GM19099 (cell line): ENCODE measurements around the gene MLC1.

ENCODE experiments used
- POLR2A ChIP-seq: IDR thresholded peaks from 3 replicates; pipeline ENCODE4 v1.6.1; 2011; ENCODE audit warnings: low read depth; ENCODE audit not compliant: insufficient read length; ENCODE audit errors: extremely low read depth

Gene MLC1

DNA sequence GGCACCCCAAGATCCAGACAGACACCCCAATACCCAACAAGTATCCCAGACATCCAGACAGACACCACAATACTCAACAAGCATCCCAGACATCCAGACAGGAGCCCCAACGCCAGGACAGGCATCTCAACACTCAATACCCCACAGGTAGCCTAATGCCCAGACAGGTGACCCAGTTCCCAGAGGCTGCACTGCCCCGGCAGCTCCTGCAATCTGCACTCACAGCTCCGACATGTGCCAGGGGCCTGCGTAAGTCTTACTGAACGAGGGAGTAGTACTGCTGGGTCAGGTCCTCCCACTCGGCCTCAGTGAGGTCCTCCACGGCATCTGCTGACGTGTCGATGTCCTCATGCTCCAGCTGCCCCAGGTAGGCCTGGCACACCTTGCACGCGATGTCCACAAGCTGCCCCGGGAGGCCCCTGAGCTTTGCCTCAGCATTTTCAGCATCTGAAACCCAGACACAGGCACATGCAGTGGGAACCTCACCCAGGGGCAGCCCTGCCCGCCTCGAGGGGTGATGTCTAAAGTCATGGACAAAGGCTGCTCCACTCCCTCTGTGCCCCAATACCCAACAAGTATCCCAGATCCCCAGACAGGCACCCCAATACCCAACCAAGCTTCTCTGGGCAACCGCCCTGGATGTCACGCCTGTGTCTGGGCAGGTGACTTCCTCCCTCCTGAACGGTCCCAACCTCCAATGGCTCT lies 43.7 kb downstream of the MLC1 start:
- TF ChIP-seq POLR2A: no peak

DNA sequence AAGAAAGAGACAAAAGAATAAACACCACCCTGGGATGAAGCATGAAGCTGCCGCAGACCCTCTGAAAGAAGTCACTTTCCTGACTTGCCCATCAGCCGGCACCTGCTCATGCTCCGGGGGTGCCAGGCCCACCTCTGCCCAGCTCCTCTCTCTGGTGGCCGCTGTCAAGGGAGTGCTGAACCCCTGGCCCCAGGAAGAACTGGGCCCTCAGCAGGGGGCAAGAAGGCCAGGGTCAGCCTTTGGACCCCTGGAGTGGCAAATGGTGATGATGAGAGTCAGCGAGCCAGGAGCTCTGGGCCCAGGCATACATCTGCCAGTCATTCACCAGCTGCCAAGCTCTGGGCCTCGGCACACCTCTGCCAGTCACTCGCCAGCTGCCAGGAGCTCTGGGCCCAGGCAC lies 44.5 kb downstream of the MLC1 start:
- no peak for TF ChIP-seq POLR2A

DNA sequence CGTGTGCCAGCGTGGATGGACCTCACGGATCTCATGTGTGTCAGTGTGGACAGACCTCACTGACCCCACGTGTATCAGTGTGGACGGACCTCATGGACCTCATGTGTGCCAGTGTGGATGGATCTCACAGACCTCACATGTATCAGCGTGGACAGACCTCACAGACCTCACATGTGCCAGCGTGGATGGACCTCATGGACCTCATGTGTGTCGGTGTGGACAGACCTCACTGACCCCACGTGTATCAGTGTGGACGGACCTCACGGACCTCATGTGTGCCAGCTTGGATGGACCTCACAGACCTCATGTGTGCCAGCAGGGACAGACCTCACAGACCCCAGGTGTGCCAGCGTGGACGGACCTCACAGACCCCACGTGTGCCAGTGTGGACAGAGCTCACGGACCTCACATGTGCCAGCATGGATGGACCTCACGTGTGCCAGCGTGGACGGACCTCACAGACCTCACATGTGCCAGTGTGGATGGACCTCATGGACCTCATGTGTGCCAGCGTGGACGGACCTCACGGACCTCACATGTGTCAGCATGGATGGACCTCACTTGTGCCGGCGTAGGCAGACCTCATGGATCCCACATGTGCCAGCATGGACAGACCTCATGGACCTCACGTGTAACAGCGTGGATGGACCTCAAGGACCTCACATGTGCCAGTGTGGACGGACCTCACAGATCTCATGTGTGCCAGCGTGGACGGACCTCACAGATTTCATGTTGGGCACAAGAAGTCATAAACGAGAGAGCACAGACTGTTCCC lies 45.4 kb downstream of the MLC1 start:
- TF ChIP-seq POLR2A: no peak

DNA sequence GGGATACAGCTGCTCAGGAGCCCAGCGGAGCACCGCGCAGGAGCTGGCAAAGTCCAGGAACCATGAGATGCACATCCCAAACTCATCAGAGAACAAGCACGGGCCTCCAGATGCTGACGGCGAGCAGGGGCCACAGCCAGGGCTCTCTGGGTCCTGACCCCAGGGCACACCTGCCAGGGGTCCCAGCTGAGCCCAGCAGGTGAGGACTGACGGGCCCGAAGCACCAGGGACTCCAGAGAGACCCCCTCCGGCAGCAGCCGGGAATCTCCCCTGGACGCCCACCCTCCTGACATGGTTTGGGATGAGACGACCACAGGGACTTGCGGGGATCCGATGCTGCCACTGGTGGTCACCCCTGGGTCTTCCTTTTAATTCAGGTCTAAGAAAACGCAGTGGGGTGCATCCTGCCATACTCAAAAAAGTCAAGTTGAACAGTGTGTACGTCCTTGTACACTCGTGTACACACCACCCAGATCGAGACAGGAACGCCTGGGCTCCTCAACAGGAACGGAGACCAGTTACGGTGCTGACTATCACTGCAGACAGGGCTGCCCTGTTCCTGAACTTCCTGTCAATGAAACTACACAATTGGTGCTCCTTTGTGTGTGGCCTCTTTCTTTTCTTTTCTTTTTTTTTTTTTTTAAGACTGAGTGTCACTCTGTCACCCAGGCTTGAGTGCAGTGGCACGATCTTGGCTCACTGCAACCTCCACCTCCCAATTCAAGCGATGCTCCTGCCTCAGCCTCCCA lies 49.1 kb downstream of the MLC1 start:
- TF ChIP-seq POLR2A: no peak

DNA sequence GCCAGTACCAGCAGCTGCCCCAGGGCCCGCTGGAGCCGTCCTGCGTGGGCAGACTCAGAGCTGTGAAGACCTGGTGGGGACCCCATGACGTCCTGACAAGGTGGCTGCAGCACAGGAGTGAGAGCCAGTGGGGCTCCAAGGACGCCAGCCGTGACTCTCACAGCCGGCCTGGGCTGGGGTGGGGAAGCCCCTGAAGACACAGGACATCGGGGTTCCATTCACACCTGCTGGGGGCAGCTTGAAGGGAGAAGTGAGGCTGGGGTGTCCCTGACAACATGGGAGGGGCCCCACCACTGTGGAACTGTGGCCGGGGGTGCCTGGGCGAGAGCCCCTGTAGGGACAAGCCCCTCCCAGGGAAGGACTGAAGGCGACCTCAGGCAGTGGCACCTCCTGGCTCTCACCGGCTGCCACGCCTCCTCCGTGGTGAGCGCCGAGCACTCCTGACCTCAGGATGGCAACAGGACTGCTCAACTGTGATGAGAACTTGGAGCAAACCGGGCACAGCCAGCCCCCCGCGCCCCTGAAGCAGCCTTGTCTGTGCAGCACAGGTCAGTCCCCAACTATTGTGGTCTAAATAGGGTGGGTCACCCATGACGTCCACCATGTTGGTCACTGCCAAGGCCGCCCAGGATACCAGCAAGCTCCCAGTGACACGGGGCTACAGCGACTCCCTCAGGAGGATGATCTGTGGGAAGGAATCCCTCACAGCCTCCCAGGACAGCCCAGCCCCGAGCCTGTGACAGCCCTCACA lies 49.9 kb downstream of the MLC1 start:
- no peak for TF ChIP-seq POLR2A

DNA sequence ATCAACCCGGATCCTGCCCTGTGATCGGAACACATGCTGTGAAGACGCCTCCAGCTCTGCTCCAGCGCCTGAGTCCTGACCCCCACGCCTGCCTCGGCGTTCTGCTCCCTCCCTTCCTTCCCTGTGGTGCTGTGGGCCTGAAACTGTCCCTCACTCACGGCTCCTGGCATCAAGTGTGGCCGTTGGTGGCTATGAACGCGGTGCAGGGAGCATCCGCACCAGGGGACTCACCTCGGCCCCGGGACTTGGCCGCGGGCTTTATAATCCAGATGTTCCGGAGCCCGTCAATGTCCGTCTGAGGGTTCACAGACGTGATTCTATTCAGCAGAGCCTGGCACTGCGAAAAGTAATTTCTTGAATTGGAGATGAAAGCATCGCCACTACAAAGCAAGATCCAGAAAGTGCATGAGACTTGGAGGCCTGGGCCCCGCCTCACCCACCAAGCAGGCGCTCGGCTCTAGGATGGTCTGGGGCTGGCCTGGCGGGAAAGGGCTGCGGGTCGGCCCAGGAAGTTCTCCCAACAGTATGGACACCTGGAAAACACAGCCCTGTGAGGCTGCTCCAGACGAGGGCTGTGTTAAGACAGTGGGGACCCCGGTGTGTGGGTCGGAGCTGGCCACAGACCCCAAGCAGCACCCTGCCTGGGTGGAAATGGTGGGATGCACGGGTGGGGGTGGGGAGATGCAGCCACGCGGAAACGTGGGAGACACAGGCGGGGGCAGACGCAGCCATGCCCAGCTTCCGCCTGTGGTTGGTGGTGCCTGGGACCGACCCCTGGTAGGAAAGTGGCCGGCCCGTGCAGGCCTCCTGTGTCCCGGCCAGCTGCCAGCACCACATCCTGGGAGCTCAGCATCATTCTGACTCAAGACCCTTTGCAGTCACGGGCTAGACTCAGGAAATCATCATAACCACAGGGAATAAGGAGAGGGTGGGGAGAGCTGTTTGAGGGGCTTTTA lies 50.8 kb downstream of the MLC1 start:
- no peak for TF ChIP-seq POLR2A

DNA sequence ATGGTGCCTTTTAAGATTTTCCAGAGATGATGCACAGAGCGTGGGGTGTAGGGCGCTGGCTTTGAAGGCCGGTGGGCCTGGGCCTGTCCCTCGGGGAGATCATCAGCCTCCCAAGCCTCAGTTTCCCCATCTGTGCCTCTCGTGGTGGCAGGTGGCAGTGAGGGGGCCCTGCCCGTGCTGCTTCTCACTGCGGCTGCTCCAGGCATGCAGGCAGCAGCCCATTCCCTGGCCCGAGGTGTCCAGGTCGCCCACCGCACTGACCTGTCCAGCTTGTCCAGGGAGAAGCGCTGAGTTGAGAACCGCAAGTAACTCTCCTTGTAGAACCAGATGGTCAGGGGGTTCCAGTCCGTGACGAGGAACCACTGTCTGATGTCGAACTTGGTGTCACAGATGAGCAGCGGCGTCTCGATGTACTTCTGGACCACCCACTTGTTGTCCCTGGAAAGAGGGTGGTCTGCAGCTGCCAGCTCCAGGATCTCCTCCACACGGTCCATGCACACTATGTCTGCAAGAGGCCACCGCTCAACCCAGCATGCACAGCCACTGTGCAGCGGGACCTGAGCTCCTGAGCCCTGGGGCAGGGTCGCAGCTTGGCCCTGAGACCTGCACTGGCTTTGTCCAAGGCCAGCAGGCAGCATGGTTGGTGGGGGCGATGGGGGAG lies 52.2 kb downstream of the MLC1 start:
- TF ChIP-seq POLR2A: no peak

DNA sequence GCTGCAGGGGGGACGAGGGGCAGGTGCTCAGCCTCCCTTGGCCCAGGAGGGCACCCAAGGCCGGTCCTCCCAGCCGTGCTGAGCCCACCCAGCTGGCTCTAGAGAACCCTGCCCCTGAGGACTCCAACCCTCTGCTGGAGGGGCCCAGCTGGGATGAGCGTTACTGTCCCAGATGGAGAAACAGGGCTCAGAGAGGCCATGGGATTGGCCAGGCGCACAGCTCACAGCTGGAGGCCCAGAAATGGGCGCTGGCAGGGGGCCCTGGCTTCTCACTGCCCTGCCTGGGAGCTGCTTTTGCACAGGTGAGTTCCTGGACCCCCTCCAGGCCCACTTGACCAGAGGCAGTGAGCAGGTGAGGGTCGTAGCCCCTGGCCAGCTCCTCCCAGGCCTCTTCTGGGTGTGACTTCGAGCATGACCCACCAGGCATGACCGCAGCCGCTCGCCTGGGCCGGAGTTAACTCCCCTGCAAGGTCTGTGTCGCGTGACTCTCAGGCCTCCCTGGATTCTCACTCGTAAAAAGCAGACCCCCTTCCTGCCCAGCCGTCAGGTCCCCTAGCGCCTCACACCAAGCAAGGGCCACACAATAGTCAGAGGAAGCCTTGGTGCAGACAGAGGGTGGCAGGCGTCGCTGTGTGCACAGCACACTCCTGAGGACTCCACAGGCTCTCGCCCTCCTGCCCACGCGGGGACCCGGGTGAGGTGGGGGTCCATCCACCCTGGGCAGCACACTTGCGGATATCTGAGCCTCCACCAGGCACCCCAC lies 52.9 kb downstream of the MLC1 start:
- TF ChIP-seq POLR2A: no peak

DNA sequence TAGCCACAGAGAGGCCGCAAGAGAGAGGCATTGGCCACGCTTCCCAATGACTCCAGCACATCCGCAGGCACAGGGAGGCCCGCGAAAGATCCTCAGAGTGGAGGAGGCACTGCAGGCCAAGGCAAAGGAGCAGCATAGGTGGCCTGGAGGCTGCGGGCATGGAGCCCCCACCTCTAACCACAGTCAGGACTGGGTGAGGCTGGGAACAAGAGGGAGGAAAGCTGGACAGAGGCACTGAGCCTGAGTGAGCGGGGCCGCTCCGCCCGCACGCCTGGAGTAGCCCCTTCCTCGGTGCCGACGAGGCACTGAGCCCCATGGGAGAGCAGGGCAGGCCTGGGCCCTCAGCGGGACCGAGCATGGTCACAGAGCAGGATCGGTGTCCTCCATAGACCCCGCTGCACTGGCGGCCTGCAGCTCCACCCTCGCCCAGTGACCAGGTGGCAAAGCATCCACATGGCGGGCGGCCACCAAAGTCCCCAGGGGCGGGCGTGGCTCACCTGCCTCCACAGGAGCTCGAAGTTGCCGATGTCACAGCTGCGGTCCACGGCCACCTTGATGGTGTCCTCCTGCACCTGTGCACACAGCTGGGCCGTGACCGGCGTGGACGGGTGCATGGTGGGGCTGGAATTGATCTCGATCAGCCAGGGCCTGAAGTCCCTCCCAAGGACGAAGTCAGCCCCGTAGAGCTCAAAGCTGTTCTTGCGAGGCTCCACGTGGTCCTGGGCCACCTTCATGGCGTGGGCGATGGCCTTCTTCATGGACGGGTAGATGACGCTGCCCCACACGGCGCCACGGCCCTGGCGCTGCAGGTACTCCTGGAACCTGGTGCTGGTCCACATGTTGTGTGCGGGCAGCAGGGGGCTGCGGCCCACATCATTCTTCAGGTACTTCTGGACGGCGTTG lies 53.8 kb downstream of the MLC1 start:
- TF ChIP-seq POLR2A: no peak

DNA sequence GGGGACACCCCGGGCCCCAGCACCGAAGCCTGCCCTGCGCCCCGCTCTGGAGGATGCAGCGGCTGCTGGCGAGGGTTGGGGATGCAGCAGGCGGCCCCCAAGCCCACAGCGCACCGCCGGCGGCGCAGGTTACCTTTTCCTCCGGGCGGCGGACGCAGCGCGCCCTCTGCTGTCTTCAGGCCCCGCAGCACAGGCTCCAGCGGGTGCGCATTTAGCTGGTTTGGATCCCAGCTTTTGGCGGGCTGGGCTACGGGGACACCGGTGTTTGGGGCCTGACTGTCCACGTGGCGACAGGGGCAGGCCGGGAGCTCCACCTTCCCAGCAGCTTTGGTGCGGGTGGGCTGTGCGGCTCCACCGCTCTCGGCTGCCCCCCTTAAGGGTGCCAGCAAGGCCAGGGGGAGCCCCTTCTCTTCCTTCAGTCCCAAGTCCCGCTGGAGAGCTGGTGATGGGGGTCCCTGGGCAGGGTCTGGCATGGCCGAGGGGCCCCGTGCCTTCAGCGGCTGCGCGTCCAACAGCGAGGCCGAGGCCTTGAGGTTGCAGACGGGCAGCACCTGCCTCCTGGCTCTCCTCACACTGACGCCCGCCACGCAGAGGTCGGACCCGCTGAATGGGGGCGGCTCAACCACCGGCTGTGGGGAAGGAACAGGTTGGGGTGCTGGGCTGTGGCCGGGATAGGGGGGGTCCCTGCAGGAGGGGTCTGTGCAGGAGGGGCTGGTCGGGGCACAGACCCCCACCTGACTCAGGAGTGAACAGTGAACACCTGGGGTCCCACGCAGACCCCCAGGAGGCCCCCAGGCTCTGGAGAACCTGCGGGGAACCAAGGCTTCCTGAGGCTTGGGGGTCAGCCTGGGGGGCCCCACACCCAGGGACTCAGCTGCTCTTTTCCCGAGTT lies 54.7 kb downstream of the MLC1 start:
- no peak for TF ChIP-seq POLR2A

DNA sequence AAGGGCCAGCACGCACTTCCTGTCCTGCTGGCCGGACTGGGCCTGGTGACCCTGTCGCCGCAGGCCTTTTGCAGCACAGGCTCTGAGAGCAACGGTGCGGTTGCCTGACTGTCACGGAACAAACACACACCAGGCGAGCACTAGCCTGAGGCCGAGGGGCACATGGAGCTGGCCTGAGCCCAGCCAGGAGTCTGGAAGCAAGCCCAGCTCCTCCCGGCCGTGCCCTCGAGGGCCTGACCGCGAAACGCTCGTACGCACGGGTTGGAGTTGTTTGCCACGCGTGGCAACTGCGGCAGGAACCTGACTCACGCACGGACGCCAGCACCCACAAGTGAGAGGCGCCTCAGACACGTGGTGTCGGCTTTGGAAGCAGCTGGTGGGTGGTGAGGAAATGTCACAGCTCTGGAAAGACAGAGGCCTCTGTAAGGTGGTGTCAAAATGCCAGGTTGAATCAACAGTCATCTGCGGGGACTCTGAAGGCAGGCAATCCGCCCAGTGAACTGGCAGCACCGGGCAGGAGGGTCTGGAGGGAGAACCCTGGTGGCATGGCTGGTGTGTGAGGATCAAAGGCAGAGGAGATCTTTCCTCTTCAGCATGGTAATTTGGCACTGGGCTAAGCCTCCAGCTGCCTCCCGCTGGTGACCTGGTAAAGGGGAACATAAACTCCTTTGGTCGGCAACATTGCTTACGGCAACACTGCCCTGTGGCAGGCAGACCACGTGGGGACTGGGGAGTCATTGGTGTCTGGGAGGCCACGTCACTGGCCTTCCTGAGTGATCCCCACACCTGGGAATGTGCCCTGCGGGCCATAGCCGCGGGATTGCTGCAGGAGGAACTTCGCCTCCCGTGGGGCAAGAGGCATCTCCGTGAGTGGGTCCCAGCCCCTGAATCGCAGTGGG lies 57.3 kb downstream of the MLC1 start:
- TF ChIP-seq POLR2A: no peak
